Chondrocyte (in vitro differentiated cells): ENCODE results near the gene VSTM2A. TPM values are rescaled to one million over a fixed set of nuclear protein-coding genes. Genes with fewer than 3 reads are reported as not detected.

Source experiments
- DNase-seq: peaks from one replicate; pipeline ENCODE4 v3.0.0; 2021; ENCODE audit warnings: mixed read lengths, low spot score
- H3K27ac Mint-ChIP-seq: one replicate; pipeline ENCODE4 v1.8.0; 2021; ENCODE audit warnings: mild to moderate bottlenecking, moderate library complexity, mixed read lengths; ENCODE audit not compliant: unreplicated experiment
- H3K27me3 Mint-ChIP-seq: 2 replicates; pipeline ENCODE4 v1.8.0; 2021; ENCODE audit warnings: low read depth, mixed read lengths
- H3K36me3 Mint-ChIP-seq: 2 replicates; pipeline ENCODE4 v1.8.0; 2021; ENCODE audit warnings: low read depth, mixed read lengths
- H3K4me1 Mint-ChIP-seq: 2 replicates; pipeline ENCODE4 v1.8.0; 2021; ENCODE audit warnings: low read depth, mild to moderate bottlenecking, mixed read lengths
- H3K4me3 Mint-ChIP-seq: one replicate; pipeline ENCODE4 v1.8.0; 2021; ENCODE audit warnings: mild to moderate bottlenecking, moderate library complexity, mixed read lengths; ENCODE audit not compliant: unreplicated experiment
- H3K9me3 Mint-ChIP-seq: 2 replicates; pipeline ENCODE4 v1.8.0; 2021; ENCODE audit warnings: low read depth, mixed read lengths
- CTCF ChIP-seq: fragments of 200-600 bp; sonication (generic); IDR thresholded peaks from 2 replicates; pipeline ENCODE4 v1.5.0; 2021; ENCODE audit warnings: antibody characterized with exemption, mild to moderate bottlenecking, moderate library complexity
- total RNA-seq: library from RNA; stranded (reverse); gene quantifications from 3 replicates; pipeline ENCODE4 v1.2.1, GENCODE V29; 2021

The VSTM2A gene
- total RNA-seq, 1 donor from 2014 or later: not detected

GRCh38 chr7:54550471-54550870, 8.3 kb downstream of the VSTM2A start:
- TF ChIP-seq CTCF: no peak
- peaks cover 26% of the 10 kb centered on the region for H3K27me3 Mint-ChIP-seq
- no peak overlapping the region for H3K27ac Mint-ChIP-seq
- no peaks in the 10 kb centered on the region for H3K36me3 Mint-ChIP-seq
- DNase-seq: no peak
- H3K9me3 Mint-ChIP-seq: no peaks in the 10 kb centered on the region
- no peak overlapping the region for H3K4me3 Mint-ChIP-seq
- H3K4me1 Mint-ChIP-seq: no peaks in the 10 kb centered on the region

GRCh38 chr7:54556121-54556520, 13.9 kb downstream of the VSTM2A start:
- Mint-ChIP-seq H3K4me3 (no peak overlapping the region), H3K27me3 (peaks cover 18% of the 10 kb centered on the region), H3K4me1 (no peaks in the 10 kb centered on the region), H3K27ac (no peak overlapping the region), H3K36me3 (no peaks in the 10 kb centered on the region), H3K9me3 (no peaks in the 10 kb centered on the region)
- no peak for TF ChIP-seq CTCF
- DNase-seq: no peak

DNA sequence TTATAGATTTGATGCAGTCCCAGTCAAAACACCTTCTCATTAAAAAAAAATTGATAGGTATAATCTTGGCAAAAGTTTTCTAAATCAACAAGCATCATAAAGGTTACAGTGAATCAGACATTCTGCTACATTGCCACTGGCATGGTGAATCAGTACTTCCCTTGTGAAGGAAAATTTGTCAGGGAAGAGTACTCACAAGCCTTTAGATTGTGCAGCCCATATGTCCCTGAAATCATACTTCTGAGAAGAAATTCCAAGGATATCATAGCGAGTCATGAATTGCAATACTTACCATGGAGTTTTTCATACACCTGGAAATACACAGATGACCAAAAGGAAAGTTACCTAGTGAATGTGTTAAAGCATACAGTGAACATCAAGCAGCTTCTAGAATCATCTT, 17.2 kb downstream of the VSTM2A start:
- Mint-ChIP-seq H3K4me3 (no peak overlapping the region), H3K9me3 (no peaks in the 10 kb centered on the region), H3K27me3 (peaks cover 13% of the 10 kb centered on the region), H3K4me1 (no peaks in the 10 kb centered on the region), H3K27ac (no peak overlapping the region), H3K36me3 (no peaks in the 10 kb centered on the region)
- no peak for TF ChIP-seq CTCF
- DNase-seq: no peak

GRCh38 chr7:54560198-54560597, 18.0 kb downstream of the VSTM2A start:
- no peak for TF ChIP-seq CTCF
- H3K4me1 Mint-ChIP-seq: no peaks in the 10 kb centered on the region
- no peak for DNase-seq
- H3K27ac Mint-ChIP-seq: no peak overlapping the region
- no peaks in the 10 kb centered on the region for H3K36me3 Mint-ChIP-seq
- H3K4me3 Mint-ChIP-seq: no peak overlapping the region
- H3K27me3 Mint-ChIP-seq: peaks cover 11% of the 10 kb centered on the region
- H3K9me3 Mint-ChIP-seq: no peaks in the 10 kb centered on the region

DNA sequence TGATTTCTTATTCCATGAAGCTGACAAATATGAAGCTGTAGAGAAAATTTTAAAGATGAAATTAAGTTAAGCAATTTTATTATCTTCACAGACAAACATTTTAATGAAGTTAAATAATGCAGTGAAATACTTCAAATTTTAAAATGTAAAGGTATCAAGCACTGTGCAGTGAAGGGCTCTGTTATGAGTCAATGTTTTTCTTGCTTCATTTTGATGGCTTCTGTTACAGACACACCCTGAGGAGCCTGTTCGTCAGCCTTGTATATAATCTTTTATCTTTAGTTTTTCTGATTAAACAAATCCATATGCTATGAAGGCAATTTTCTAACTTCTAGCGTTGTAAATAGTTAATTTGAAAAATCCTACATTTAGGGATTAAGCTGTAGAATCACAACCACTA, 18.5 kb downstream of the VSTM2A start:
- no peak overlapping the region for H3K4me3 Mint-ChIP-seq
- H3K4me1 Mint-ChIP-seq: no peaks in the 10 kb centered on the region
- no peaks in the 10 kb centered on the region for H3K36me3 Mint-ChIP-seq
- no peak for DNase-seq
- peaks cover 12% of the 10 kb centered on the region for H3K27me3 Mint-ChIP-seq
- no peak overlapping the region for H3K27ac Mint-ChIP-seq
- H3K9me3 Mint-ChIP-seq: no peaks in the 10 kb centered on the region
- no peak for TF ChIP-seq CTCF
